ENCODE results near the gene CKS2. TPM values are rescaled to one million over a fixed set of nuclear protein-coding genes. Genes with fewer than 3 reads are reported as not detected.
"Not testable (repeated sequence)": the region's sequence is repeated elsewhere in the genome, so short reads cannot be mapped to it uniquely, and the experiment has no call there.

CKS2 gene
- 10 to 100 TPM in 3 of 4 donors, 1 to 10 TPM in 1; 8.6 to 35.4 (median 26.8) TPM for total RNA-seq

DNA sequence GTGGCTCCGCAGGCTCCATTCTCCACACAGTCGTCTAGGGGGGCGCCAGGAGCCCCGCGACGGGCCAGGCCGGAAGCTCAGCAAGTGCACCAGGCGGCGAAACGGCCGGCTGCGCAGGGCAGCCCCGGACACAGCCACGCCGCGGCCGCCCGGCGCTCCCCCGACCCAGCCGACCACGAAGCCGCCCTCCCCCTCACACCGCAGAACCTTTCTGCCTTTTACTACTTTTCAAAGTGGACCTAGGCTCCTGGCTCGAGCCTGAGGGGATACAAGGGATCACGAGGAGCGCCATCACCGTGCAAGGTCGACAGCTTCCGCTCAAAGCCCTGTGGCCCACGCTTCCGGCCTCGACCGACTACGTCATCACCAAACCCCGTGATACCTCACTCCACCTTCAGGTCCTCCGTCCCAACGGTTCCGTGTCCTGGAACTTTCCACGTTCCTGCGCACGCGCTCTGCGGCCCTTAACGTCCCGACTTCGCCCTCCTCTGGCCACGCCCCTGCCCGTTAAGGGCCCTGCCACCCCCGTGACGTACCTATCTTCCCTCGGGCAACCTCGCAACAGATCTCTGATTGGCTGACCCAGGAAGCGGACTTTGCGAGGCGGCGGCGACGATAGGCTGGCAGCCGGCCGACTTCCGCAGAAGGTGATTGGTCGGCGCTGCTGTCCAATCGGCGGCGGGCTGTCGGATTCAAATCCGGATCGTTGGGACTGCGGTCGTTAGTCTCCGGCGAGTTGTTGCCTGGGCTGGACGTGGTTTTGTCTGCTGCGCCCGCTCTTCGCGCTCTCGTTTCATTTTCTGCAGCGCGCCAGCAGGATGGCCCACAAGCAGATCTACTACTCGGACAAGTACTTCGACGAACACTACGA, at the start of gene CKS2:
Gene CKS2, plus strand, starts transcription at position 721 of the 871 bp plus-strand sequence. Its CDS starts 98 bp downstream, at position 819.
- Histone ChIP-seq H3K27me3 (no peaks in the 10 kb centered on the region), H3K36me3 (no peaks in the 10 kb centered on the region), H3K27ac (peak within 1 kb of the TSS; percentile 99), H3K4me3 (peak within 1 kb of the TSS; percentile 83), H3K4me1 (peaks cover 32% of the 10 kb centered on the region), H3K9me3 (no peaks in the 10 kb centered on the region)
- DNase-seq (ENCODE audit: low spot score in 2 of 2) = peak; percentile 100
- 1% methylated on average over 31 of the region's 86 CpGs for WGBS
- TF ChIP-seq, protein P1, sequence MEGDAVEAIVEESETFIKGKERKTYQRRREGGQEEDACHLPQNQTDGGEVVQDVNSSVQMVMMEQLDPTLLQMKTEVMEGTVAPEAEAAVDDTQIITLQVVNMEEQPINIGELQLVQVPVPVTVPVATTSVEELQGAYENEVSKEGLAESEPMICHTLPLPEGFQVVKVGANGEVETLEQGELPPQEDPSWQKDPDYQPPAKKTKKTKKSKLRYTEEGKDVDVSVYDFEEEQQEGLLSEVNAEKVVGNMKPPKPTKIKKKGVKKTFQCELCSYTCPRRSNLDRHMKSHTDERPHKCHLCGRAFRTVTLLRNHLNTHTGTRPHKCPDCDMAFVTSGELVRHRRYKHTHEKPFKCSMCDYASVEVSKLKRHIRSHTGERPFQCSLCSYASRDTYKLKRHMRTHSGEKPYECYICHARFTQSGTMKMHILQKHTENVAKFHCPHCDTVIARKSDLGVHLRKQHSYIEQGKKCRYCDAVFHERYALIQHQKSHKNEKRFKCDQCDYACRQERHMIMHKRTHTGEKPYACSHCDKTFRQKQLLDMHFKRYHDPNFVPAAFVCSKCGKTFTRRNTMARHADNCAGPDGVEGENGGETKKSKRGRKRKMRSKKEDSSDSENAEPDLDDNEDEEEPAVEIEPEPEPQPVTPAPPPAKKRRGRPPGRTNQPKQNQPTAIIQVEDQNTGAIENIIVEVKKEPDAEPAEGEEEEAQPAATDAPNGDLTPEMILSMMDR (IDR thresholded peaks at IDR 0.05) = no peak
- TF ChIP-seq POLR2A (IDR thresholded peaks at IDR 0.05) (peak; percentile 88 to 98), POLR2AphosphoS5 (IDR thresholded peaks at IDR 0.05) (peak; percentile 82 to 97 (median 92))

DNA sequence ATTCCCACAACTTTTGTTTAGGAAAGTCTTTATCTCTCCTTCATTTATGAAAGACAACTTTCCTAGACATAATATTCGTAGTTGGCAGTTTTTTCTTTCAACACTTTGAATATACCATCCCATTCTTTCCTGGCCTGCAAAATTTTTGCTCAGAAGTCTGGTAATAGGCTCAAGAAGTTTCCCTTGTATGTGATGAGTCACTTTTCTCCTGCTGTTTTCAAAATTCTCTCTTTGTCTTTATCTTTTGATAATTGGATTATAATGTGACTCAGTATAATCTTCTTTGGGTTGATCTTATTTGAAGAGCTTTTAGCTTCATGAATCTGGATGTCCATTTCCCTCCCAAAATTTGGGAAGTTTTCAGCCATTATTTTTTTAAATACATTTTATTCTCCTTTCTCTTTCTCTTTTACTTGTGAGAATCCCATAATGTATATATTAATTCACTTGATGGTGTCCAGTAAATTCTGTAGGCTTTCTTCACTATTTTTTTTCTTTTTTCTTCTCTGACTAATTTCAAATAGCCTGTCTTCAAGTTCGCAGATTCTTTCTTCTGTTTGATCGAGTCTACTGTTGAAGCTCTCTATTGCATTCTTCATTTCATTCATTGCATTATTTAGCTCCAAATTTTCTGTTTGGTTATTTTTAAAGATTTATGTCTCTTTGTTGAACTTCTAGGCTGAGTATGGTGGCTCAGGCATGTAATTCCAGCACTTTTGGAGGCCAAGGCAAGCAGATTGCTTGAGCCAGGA, 37.3 kb upstream of the CKS2 start:
- 90% methylated on average over 3 of the region's 3 CpGs for WGBS
- Histone ChIP-seq H3K4me1 (peaks cover 5% of the 10 kb centered on the region), H3K36me3 (no peaks in the 10 kb centered on the region), H3K9me3 (peaks cover 11% of the 10 kb centered on the region), H3K4me3 (no peak overlapping the region), H3K27me3 (no peaks in the 10 kb centered on the region), H3K27ac (no peak overlapping the region)
- no peak for DNase-seq (ENCODE audit: low spot score in 2 of 2)
- TF ChIP-seq EP300 (IDR thresholded peaks at IDR 0.05) = no peak
- TF ChIP-seq, protein P1 (IDR thresholded peaks at IDR 0.05) = no peak
- no peak for TF ChIP-seq POLR2AphosphoS5 (IDR thresholded peaks at IDR 0.05)
- no peak for TF ChIP-seq POLR2A (IDR thresholded peaks at IDR 0.05)

DNA sequence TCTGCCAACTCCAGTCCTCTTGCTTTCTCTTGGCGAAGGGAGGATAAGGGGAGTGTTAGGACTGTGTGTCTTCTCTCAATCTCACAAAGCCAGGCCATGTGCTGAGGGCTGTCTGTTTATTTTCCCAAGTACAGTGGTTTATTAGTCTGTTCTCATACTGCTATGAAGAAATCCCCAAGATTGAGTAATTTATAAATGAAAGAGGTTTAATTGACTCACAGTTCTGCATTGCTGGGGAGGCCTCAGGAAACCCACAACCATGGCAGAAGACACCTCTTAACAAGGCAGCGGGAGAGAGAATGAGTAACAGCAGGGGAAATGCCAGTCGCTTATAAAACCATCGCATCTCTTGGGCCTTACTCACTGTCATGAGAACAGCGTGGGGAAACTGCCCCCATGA, 36.2 kb upstream of the CKS2 start:
- no peak for DNase-seq (ENCODE audit: low spot score in 2 of 2)
- H3K4me1 ChIP-seq = peaks cover 5% of the 10 kb centered on the region
- WGBS = 88% methylated on average over 5 of the region's 5 CpGs
- peaks cover 11% of the 10 kb centered on the region for H3K9me3 ChIP-seq
- H3K36me3 ChIP-seq = no peaks in the 10 kb centered on the region
- no peak overlapping the region for H3K4me3 ChIP-seq
- H3K27ac ChIP-seq = no peak overlapping the region
- no peaks in the 10 kb centered on the region for H3K27me3 ChIP-seq
- TF ChIP-seq POLR2AphosphoS5 (IDR thresholded peaks at IDR 0.05) = no peak
- no peak for TF ChIP-seq EP300 (IDR thresholded peaks at IDR 0.05)
- TF ChIP-seq POLR2A (IDR thresholded peaks at IDR 0.05) = no peak
- TF ChIP-seq, protein P1 (IDR thresholded peaks at IDR 0.05) = no peak

DNA sequence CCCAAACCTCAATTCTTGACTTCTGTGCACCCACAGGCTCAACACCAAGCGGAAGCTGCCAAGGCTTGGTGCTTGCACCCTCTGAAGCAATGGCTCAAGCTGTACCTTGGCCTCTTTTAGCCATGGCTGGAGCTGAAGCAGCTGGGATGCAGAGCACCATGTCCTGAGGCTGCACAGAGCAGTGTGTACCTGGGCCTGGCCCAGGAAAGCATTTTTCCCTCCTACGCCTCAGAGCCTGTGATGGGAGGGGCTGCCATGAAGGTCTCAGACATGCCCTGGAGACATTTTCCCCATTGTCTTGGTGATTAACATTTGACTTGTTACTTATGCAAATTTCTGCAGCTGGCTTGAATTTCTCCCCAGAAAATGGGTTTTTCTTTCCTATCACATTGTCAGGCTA, 35.0 kb upstream of the CKS2 start:
- H3K9me3 ChIP-seq = peaks cover 11% of the 10 kb centered on the region
- H3K4me3 ChIP-seq; H3K36me3 ChIP-seq; H3K27ac ChIP-seq; H3K27me3 ChIP-seq; DNase-seq (ENCODE audit: low spot score in 2 of 2); H3K4me1 ChIP-seq: not testable (repeated sequence)
- WGBS = 79% methylated on average over 2 of the region's 2 CpGs

DNA sequence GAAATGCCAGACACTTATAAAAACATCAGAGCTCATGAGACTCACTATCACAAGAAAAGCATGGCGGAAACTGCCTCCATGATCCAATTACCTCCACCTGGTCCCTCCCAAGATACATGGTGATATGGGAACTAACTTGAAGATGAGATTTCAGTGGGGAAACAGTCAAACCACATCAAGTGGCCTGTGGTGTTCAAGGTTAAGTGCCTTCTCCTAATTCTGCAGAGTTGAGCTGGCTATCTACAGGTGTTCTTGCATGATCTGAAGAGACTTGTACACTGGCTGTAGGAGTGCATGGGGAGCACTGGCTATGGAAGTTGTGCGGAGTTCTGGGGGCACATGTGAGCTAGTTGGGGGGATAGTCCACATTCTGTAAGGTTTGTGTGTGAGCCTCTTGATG, 34.0 kb upstream of the CKS2 start:
- peaks cover 11% of the 10 kb centered on the region for H3K9me3 ChIP-seq
- TF ChIP-seq, protein P1 (IDR thresholded peaks at IDR 0.05) = no peak
- TF ChIP-seq EP300 (IDR thresholded peaks at IDR 0.05) = no peak
- TF ChIP-seq POLR2A (IDR thresholded peaks at IDR 0.05) = no peak
- TF ChIP-seq POLR2AphosphoS5 (IDR thresholded peaks at IDR 0.05) = no peak
- 94% methylated on average over 2 of the region's 2 CpGs for WGBS
- H3K27me3 ChIP-seq = no peaks in the 10 kb centered on the region
- no peak for DNase-seq (ENCODE audit: low spot score in 2 of 2)
- H3K27ac ChIP-seq = no peak overlapping the region
- peaks cover 5% of the 10 kb centered on the region for H3K4me1 ChIP-seq
- H3K4me3 ChIP-seq = no peak overlapping the region
- H3K36me3 ChIP-seq = no peaks in the 10 kb centered on the region

All from suprapubic skin (tissue), 4 donors.